22Rv1 (cell line): ENCODE measurements around the gene RNF152.

ENCODE experiments used
- CTCF ChIP-seq: fragments of 450-650 bp; IDR thresholded peaks from 2 replicates; pipeline ENCODE4 v1.5.1; 2017; ENCODE audit warnings: mild to moderate bottlenecking
- ZFX ChIP-seq: fragments of 450-650 bp; IDR thresholded peaks from 2 replicates; pipeline ENCODE4 v1.6.1; 2017; ENCODE audit warnings: antibody characterized with exemption, borderline replicate concordance

- no peak for TF ChIP-seq CTCF
- no peak for TF ChIP-seq ZFX
These were observed 19.7 kb upstream of the RNF152 start for GRCh38 chr18:61912476-61912875.
